GM12891 (cell line): ENCODE data around the gene BCL7A.

Experiments used
- POLR2A ChIP-seq: IDR thresholded peaks from 2 replicates; pipeline ENCODE4 v1.6.1; 2011; ENCODE audit warnings: low read depth, low read length, control low read depth
- POLR2AphosphoS5 ChIP-seq: IDR thresholded peaks from 2 replicates; pipeline ENCODE4 v1.6.1; 2011; ENCODE audit warnings: low read depth, low read length, control low read depth

DNA sequence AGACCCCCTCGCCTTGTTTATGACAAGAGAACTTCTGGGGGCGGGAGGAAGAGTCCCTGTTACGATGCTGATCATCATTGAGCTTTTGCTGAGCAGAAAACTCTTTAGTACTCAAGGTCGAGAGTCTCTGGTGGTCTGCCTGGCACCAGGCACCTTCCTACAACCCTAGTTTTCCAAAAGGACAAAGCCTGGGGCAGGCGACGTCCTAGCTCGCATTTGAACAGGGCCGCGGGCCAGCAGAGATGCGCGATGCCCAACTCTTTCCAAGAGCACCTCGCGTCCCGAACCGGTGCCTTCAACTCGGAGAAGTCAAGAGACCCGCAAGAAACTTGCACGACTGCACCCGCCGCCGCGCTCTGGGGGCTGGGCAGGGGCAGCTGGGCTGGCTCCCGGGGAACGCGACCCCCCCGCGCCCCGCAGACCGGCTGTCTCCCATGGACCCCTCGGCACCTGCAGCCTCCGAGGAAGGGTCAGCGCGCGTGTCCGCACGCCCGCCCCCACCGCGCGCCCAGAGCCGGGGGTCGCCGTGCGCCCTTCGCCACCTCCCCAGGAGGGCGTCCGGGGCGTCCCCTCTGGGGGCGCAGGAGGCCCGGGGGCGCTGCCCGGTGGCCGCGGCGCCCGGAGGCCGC is 377 bp upstream of the BCL7A start:
- TF ChIP-seq POLR2AphosphoS5 (no peak), POLR2A (no peak)
